D721Med (cell line): ENCODE data around the gene ALLC.

Experiments
- DNase-seq: peaks from one replicate; pipeline ENCODE4 v3.0.0; 2011; ENCODE audit warnings: low spot score; ENCODE audit not compliant: insufficient read length
- FAIRE-seq: peaks from 2 replicates; lab custom pipeline; 2011; peaks lifted over from hg19 to GRCh38; lab: Jason Lieb, UNC
- CTCF ChIP-seq: IDR thresholded peaks from 2 replicates; pipeline ENCODE4 v1.5.1; 2012; ENCODE audit warnings: mild to moderate bottlenecking, control low read depth; ENCODE audit not compliant: insufficient read depth; ENCODE audit errors: missing control alignments

Gene ALLC

DNA sequence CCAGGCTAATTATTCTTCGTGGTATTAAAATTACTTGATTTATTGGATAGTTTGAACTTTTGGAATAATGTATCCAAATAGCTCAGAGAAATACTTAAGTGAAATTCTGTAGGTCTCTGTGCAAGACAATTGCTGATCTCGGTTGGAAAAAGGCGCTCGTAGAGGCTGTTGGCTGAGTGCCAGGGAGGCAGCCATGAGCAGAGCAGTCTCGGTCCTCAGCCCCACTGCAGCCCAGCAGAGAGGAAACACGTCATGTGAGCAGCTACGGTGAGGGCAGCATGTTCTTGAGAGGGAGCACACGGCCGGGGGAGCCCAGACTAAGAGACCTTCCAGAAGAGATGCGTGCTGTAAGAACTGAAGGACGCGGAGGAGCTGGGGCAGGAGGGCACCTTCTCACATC lies 87.9 kb downstream of the ALLC start:
- TF ChIP-seq CTCF, result no peak
- no peak for FAIRE-seq
- no peak for DNase-seq

DNA sequence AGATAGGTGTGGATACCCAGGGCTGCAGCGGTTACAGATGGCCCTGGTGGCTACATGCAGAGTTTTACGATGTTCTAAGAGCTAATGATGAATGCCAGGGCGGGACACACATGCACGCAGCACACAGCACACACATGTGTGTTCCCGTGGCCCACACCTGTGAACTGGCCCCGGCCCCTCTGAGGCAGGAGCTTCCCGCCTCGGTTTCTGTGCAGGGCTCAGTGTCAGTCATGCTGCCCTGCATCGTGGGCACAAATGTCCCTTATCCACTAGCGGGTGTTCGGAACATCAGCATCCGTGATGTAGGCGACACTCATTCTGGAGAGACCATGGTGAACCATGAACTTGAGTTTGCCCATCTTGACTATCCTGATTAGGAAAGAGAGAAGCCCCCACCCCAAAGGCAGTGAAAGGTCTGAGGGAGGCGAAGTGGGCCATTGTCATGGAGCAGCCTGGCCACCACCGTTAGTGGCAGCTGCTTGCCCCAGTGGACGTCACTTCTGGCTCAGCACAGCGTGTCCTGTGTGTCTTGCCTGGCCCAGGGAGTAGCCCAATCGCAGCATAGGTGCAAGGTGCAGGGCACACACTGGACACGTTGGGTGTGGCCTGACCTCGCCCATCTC lies 89.1 kb downstream of the ALLC start:
- no peak for DNase-seq
- no peak for FAIRE-seq
- no peak for TF ChIP-seq CTCF

DNA sequence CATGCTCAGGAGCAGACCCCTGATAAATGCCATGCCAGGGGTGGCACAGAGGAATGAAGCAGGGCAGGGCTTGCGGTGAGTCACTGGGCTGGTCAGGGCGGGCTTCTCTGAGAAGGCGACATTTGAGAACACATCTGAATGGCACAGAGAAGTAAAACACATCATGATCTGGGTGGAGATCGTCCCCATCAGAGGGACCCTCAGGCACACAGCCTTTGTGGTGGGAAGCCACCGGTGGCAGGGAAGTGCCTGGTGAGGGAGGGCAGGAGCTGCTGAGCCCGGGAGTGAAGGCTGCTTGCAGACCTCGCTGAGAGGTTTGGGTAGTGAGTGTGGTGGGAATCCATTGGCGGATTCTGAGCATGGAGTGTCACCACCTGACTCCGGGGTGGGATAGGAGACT lies 89.8 kb downstream of the ALLC start:
- DNase-seq (no peak), FAIRE-seq (no peak)
- no peak for TF ChIP-seq CTCF

- TF ChIP-seq CTCF, result no peak
- FAIRE-seq, result no peak
- DNase-seq, result no peak
Measured at GRCh38 chr2:3749201-3749600, 91.2 kb downstream of the ALLC start.

DNA sequence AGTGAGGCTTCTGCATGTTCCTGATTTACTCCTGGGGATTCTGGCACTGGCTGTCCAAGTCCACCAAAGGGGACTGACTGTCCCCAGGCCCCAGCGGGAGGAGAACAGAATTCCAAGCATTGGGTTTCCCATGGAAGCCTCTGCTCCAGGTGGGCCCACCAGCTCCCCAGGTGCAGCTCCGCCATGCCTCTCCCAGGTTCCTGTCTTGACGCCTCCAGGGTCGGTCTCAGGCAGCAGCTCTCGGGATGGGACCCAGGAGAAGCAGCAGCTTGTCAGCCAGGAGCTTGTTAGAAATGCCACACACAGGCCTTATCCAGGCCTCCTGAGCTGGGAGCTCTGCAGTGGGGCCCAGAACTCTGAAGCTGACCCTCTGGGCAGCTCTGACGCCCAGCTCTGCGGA lies 93.3 kb downstream of the ALLC start:
- DNase-seq (no peak), FAIRE-seq (no peak)
- TF ChIP-seq CTCF, result no peak

DNA sequence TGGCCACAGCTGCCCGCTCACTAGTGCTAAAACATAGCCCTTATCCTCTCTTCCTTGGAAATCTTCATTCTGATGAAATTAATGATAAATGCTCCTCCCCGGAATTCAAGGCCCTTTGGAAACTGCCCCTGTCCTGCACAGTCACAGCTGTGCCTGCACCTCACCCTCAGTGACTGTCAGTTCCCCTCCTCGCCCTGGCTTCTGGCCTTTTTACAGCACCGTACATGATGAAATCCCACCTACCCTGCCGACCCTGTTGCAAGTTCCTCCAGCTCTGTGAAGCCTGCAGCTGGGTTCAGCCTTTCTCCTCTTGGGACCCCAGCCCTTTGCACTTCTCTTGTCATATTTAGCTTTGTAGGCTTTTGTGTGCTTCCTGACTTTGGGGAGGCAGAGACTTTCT lies 93.8 kb downstream of the ALLC start:
- TF ChIP-seq CTCF, result no peak
- no peak for DNase-seq
- FAIRE-seq, result no peak
